ENCODE measurements around the gene KLHL3.

KLHL3 gene

GRCh38 chr5:137609127-137609526 lies 126.8 kb downstream of the KLHL3 start:
- DNase-seq (ENCODE audit: low read depth): no peak

- DNase-seq (ENCODE audit: low read depth): no peak
Observed at GRCh38 chr5:137607771-137608170, 128.1 kb downstream of the KLHL3 start.

- DNase-seq (ENCODE audit: low read depth): no peak
Observed at GRCh38 chr5:137606401-137606800, 129.5 kb downstream of the KLHL3 start.

- no peak for DNase-seq (ENCODE audit: low read depth)
Observed at GRCh38 chr5:137605411-137605810, 130.5 kb downstream of the KLHL3 start.

GRCh38 chr5:137604348-137605095 lies 131.4 kb downstream of the KLHL3 start:
- no peak for DNase-seq (ENCODE audit: low read depth)

- no peak for DNase-seq (ENCODE audit: low read depth)
Observed at GRCh38 chr5:137603891-137604290, 132.0 kb downstream of the KLHL3 start.

- no peak for DNase-seq (ENCODE audit: low read depth)
Observed at GRCh38 chr5:137603356-137603755, 132.5 kb downstream of the KLHL3 start.

GRCh38 chr5:137602721-137603273 lies 133.1 kb downstream of the KLHL3 start:
- no peak for DNase-seq (ENCODE audit: low read depth)

- no peak for DNase-seq (ENCODE audit: low read depth)
Observed at GRCh38 chr5:137600721-137601360, 135.0 kb downstream of the KLHL3 start.

- DNase-seq (ENCODE audit: low read depth): no peak
Observed at GRCh38 chr5:137599457-137599856, 136.4 kb downstream of the KLHL3 start.

GRCh38 chr5:137598399-137598798 lies 137.5 kb downstream of the KLHL3 start:
- DNase-seq (ENCODE audit: low read depth): no peak

GRCh38 chr5:137596941-137597340 lies 138.9 kb downstream of the KLHL3 start:
- DNase-seq (ENCODE audit: low read depth): no peak

- DNase-seq (ENCODE audit: low read depth): no peak
Observed at GRCh38 chr5:137595396-137596079, 140.4 kb downstream of the KLHL3 start.

- no peak for DNase-seq (ENCODE audit: low read depth)
Observed at GRCh38 chr5:137594717-137595116, 141.2 kb downstream of the KLHL3 start.

GRCh38 chr5:137592317-137592716 lies 143.6 kb downstream of the KLHL3 start:
- no peak for DNase-seq (ENCODE audit: low read depth)

GRCh38 chr5:137589185-137589584 lies 146.7 kb downstream of the KLHL3 start:
- DNase-seq (ENCODE audit: low read depth): no peak

- no peak for DNase-seq (ENCODE audit: low read depth)
Observed at GRCh38 chr5:137587919-137588318, 148.0 kb downstream of the KLHL3 start.

- no peak for DNase-seq (ENCODE audit: low read depth)
Observed at GRCh38 chr5:137584262-137584661, 151.6 kb downstream of the KLHL3 start.

- DNase-seq (ENCODE audit: low read depth): no peak
Observed at GRCh38 chr5:137583129-137583528, 152.8 kb downstream of the KLHL3 start.

GRCh38 chr5:137582218-137582617 lies 153.7 kb downstream of the KLHL3 start:
- no peak for DNase-seq (ENCODE audit: low read depth)

GRCh38 chr5:137581776-137582175 lies 154.1 kb downstream of the KLHL3 start:
- no peak for DNase-seq (ENCODE audit: low read depth)

- DNase-seq (ENCODE audit: low read depth): no peak
Observed at GRCh38 chr5:137580030-137580429, 155.9 kb downstream of the KLHL3 start.

GRCh38 chr5:137575847-137576246 lies 160.0 kb downstream of the KLHL3 start:
- no peak for DNase-seq (ENCODE audit: low read depth)

Data from stimulated activated CD8-positive, alpha-beta memory T cell treated with anti-CD3 and anti-CD28 coated beads, Interleukin-15, amount 100 ng/mL, for 1 hour (primary cell).